GM12892 (cell line): ENCODE results near the gene LOXL3.

Source experiments
- POLR2A ChIP-seq: IDR thresholded peaks from 2 replicates; pipeline ENCODE4 v1.6.1; 2011; ENCODE audit warnings: low read depth, low read length, control low read depth
- POLR2AphosphoS5 ChIP-seq: IDR thresholded peaks from 2 replicates; pipeline ENCODE4 v1.6.1; 2011; ENCODE audit warnings: low read depth, low read length, control low read depth
- TAF1 ChIP-seq: IDR thresholded peaks from 2 replicates; pipeline ENCODE4 v1.6.1; 2011; ENCODE audit warnings: low read depth, mild to moderate bottlenecking, control low read depth, low read length, borderline replicate concordance

DNA sequence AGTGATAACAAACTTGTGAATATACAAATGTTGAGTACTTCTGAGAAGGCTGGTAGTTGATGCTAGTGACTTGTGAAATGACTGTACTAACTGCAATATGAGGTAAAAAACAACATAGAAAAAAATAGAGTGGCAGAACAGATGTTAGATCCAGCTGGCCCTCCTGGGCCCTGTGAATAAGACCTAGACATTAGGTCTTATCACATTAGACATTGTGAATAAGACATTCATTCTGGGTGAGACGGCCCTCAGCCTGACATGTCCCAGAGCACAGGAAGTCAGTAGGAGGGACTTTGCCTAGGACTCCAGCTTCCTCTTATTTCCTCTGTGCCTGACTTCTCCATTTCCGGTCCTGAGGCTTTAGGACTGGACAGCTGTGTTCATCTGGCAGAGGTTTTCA is 23.7 kb upstream of the LOXL3 start:
- TF ChIP-seq POLR2AphosphoS5 (no peak), POLR2A (no peak), TAF1 (no peak)
